HG02852 (cell line): ENCODE results near the gene LRRC8D.
"Not testable (repeated sequence)": the region's sequence is repeated elsewhere in the genome, so short reads cannot be mapped to it uniquely, and the experiment has no call there.

Experiments
- ATAC-seq: cut with Tn5 transposase; IDR thresholded peaks from one replicate; pipeline ENCODE4 v1.9.1; 2021; ENCODE audit warnings: mild to moderate bottlenecking, moderate library complexity; ENCODE audit not compliant: unreplicated experiment

The LRRC8D gene

DNA sequence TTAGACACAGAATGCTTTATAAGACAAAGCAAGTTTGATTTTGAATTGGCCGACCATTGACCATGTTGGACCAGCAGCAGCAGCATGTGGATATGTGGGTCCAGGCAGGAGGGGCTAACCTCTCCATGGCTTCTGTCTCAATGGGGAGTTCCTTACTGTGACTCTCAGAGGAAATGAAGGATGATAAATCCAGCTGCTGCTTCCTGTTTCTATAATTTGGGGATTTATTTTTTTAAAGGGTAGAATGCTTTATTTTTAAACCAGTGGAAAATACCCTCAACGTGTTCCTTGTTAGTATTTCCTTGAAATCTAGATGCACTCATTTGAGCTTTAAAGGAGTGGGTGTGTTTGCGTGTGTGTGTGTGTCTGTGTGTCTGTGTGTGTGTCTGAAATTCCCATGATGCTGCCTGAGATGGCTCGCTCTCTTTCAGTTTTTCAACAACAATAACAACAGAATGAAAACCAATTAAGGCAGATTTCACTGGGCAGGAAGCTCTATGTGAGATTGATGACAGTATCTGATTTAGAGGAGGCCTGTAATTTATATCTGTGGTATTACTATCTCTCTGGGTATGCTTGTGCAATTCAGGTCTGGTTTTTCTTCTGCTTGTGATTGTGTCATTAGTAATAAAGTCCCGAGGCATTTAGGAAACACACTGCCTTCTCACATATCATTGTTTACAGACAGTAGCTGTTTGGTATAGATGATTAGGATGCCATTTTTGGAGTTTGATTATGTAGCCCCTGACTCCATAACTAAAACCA, 88.0 kb downstream of the LRRC8D start:
- ATAC-seq, result no peak

DNA sequence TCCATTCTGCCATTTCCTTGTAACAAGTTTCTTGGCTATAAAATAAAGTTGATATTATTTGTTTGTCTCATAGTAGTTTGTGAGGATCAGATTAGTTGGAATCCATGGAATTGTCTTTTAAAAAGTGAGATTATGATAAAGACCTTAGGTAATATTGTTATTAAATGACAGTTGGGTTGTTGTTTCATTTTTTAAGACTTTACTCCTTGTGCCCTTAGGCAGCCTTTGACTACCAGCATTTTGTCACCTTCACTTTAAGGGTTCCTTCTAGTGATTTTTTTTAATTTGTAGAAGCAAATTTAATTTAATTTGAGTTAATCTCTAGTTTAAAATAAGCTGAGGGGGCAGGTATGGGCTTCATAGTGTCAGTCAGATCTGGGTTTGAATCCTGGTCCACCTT, 89.4 kb downstream of the LRRC8D start:
- no peak for ATAC-seq

DNA sequence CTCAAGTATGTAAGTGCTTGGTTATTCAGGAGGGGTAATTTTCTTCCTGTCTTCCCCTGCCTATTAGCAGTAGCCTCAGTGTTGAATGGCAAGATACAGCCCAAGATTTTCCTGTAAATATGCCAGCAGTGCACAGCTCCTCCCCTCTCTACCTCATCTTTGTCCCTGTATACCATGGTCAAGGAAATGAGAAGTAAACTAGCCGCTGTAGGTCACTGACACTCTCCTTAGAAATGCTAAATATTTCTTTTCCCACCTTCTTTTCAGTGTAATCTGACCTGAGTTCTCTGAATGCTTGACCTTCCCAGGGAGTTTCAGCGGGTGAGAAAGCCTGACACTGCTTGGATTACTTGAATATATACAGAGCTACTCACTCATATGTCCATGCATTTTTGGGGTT, 89.9 kb downstream of the LRRC8D start:
- ATAC-seq, result no peak

DNA sequence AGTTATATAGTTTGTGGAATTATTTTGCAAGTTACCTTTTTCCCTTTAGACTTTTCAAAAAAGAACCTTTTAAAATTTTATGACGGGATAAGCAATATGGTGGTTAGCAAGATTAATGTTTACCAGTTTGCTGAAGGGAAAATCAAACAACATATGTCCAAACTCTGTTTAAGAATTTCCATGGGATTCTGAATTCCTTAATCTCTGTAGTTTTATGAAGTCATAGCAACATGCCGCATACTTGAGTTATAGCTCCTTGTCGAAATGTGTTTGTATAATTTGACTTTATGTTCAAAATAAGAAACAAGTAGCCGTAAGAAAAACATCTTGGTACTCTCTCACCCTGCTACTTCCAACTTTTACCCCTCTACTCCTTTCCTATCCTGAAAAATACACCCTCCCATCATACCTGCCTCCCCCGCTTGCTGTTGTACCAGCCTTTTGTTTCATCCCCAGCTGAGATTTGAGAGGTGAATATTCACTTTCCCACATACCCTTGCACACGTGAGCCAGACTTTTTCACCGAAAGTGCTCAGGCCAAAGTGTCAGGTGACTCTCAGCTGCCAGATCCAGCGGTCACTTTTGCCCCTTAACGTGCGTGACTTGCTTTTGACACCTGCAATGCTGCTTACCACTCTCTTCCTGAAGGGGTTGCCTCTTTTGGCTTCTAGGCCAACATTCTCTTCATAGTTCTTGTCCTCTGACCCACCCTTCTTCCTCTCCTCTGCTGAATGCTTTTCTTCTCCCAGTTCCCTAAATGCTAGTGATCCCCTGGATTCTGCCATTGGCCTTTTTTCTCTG, 90.6 kb downstream of the LRRC8D start:
- no peak for ATAC-seq

DNA sequence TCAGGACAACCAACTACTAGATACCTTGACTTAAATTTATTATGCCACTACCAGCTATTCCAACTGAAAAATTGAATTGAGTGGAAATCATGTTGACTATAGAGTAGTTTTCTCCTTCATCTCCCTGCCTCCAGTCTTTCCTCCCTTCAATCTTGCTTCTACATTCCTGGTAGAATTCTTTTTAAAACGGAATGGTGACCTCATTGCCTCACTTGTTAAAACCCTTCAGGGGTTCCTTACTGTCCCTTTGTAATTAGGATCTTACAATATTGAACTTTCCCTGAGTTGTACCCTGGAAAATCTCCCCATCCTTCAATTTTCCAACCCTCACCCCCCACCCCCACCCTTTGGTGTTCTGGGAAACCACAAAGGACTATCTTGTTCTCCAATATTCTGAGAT, 91.2 kb downstream of the LRRC8D start:
- ATAC-seq, result no peak

DNA sequence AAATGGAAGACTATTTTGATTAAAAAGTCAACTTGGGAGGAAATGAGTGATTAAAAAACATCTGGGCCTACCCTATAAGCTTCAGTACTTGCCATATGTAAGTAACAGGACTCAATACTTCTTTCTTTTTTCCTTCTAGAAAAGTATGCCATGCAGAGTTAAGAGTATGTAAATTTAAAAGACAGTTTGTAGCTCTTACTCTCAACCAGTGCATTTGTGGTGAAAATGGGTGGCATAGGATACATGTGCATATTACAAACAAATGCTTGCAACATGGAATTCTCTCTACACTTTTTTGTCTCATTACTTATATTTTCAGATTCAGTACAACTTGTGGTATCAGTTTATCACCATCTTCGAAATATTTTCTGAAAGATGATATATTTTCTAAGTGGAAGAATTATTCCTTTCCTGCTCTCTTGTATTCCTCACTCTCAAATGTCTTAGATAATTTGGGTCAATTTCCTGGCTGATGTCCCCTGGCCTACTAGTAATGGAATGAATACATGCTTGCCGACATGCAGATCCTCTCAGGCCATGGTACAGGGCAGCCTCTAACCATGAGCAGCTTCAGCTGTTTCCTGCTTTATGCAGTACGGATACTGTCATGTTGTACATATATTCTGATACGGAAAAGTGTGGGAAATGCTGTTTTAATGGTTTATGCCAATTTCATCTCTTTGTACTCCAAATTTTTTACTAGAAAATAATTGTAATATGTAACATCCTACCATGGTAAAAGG, 92.7 kb downstream of the LRRC8D start:
- ATAC-seq, result no peak

DNA sequence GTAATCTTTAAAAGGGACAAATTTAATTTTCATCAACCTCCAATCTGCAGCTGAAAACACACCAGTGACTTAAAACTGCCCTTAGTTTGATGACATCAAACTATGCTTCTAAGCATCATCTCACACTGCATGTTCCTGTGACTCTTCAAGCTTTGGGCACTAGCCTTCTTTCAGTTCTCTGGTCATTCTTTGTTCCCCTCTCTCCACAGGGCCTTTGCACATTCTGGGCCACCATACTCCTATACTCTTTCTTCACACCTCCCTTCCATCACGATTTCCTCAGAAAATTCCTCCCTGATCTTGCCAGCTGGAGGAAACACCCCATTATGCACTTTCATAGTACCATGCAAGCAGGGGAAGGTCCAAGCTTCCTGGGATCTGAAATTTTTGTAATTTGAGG, 96.5 kb downstream of the LRRC8D start:
- no peak for ATAC-seq

DNA sequence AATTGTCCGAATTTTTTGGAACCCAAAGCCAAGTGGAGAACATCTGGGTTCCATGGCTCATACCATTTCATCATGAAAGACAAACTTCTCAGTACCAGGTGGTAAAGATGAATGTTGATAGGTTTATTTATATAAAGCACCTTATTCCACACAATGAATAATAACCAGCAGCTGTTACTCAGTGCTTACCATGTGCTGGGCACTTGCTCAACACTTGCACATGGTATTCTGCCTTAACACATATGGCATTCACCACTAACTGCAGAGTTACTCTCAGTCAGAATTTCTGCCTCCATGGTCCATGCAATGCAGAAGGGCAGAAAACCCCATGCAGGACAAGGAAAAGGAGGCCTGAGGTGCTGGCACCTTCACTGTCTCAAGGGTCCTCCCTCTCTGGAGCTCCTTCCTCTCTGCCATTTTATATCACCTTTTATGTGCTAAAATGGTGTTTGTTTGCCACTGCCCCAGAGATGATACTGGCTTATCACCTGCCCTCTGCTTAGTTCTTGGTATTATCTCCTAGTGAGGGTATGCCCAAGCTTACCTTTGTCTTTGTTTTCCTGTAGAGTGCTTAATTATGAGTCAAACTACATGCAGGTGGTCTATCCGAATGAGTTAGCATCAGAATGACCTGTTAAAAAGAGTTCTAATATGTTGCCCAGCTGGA, 97.4 kb downstream of the LRRC8D start:
- no peak for ATAC-seq

DNA sequence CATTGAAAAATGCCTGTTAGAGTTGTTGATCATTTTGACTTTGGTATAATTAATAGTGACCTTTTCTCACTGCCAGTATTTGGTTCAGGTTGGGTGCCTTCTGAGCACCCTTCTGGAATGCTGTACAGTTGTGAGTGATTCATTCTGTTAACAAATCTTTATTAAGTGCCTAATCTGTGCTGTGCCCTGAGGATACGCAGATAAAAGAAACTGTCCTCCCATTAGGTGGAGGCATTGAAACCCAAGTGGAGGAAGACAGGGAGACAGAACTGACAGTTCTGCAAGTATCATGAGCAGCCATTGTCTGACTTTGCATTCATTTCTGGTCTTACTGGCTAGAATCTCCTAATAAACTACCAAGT, 97.9 kb downstream of the LRRC8D start:
- no peak for ATAC-seq

DNA sequence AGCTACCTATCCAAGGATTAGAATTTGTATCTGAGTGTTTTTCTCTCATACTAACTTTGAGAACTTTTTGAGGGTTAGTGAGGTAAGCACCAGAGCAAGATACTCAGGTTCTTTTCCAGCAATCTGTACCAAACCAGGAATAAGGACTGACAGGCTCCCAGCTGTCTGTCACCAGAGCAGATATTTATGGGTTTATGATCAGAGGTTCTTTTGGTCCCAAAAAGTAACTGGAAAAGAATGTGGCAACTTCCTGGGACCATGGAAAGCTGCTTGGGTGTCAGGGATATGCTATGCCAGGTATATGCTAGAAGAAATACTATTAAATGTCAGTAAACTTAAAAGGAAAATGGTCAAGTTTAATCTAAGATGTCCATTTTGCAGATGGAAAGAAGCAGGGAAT, 98.3 kb downstream of the LRRC8D start:
- no peak for ATAC-seq

DNA sequence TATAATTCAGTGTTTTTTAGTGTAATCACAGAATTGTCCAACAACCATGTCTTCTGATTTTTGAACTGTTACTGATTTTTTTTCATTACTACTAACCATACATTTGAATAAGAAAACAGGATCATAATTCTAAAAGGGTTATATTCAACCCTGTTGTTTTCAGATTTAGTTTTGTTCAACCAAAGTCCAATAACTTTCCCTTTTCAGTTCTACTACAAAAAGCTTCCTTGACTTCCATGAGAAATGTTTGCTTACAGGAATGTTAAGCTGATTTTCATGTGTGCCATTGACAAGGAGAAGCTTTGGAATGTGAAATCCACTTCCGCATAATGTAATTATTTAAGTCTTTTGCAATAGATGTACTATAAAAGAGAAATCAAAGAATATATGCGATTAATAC, 102.1 kb downstream of the LRRC8D start:
- ATAC-seq, result no peak

DNA sequence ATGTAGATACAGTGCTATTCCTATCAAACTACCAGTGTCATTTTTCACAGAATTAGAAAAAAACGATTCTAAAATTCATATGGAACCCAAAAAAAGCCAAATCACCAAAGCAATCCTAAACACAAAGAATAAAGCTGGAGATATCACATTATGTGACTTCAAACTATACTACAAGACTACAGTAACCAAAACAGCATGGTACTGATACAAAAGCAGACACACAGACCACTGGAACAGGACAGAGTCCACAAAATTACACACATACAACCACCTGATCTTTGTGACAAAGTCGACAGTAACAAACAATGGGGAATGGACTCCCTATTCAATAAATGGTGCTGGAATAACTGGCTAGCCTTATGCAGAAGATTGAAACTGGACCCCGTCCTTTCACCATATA, 102.7 kb downstream of the LRRC8D start:
- no peak for ATAC-seq

DNA sequence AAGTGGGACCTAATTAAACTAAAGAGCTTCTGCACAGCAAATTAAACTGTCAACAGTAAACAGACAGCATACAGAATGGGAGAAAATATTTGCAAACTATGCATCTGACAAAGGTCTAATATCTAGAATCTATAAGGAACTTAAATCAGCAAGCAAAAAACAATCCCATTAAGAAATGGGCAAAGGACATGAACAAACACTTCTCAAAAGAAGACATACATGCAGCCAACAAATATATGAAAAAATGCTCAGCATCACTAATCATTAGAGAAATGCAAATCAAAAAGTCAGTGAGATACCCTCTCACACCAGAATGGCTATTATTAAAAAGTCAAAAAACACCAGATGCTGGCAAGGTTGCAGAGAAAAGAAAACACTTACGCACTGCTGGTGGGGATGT, 103.2 kb downstream of the LRRC8D start:
- not testable (repeated sequence) for ATAC-seq

DNA sequence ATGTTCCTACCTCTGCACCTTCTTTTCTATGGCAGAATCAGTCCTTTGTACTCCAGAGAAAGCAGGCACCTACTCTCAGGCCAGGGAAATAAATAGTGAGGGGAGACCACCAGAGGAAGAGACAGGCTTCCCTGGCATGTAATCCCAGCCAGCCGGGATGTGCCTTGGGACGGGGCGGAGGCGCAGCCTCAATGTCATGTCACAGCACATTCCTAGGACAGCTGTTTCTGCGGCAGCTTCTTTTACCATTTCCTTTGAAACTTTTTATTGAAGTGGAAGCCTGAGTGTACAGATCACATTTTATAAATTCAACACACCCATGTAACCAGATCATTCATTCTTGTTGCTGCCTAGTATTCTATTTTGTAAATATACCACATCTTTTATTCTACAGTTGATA, 106.2 kb downstream of the LRRC8D start:
- ATAC-seq, result no peak

DNA sequence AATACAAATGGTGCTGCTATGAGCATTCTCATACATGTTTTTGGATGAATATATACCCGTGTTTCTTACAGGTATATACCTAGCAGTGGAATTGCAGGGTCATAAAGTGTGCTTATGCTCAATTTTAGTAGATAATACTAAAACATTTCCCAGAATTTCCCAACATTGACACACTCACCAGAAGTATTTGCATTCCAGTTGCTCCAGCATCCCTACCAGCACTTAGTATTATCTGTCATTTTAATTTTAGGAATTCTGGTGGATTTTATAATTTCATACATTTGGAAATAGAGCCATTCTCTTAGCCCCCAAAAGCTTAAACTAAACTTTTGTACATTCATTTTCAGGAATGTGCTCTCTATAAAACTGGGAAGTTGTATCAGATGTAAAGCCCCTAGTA, 106.6 kb downstream of the LRRC8D start:
- no peak for ATAC-seq

DNA sequence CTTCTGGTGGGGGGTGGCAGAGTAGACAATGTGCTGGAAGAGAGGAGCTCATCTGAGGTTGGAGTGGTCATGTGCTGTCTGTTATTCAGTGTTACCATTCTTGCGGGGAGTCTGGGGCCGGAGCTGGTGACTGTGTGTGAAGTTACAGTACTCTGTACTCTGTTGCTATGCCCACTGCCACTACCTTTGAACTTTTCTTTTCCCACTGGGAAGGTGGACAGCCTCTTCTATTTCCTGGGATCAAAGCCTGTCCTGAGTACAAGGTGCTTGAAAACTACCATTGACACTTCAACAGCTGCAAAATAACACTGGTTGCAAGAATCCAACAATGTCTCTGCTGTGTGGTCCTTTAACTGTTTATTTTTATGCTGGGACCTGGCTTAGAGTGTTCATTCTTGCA, 107.7 kb downstream of the LRRC8D start:
- no peak for ATAC-seq

DNA sequence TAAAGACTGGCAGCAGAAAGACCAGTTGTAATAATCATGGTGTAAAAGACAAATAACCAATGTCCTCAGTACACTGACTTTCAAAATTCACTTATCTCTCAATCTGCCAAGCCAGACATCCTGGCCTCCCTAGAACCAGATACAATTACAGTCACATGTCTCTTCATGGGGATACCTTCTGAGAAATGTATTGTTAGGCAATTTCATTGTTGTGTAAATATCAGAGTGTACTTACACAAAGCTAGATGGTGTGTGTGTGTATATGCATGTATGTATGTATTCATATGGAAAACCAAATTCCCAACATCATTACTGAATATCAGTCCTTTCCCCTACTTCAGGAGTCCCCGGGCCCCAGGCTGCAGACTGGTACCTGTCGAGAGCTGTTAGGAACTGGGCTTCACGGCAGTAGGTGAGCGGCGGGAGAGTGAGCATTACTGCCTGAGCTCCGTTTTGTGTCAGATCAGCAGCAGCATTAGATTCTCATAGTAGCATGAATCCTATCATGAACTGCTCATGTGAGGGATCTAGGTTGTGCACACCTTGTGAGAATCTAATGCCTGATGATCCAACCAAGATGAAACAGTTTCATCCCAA, 108.7 kb downstream of the LRRC8D start:
- no peak for ATAC-seq

DNA sequence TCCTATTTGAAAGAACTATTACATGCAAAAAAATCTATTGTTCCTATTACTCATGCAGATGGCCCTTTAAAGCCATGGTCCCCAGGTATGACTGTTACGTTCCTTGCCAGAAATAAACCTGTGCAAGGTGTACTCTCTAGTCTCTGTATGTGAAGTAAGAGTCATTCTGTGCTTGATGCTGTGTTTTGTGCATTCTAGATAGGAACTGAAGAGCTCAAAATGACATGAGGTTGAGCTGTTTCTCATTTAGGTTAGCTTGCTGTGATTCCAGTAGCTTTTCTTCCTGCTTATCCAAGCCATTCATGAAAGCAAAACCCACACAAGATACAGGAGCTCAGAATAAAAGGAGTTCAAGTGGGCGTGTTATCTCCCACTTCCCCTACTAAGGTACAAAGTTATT, 109.7 kb downstream of the LRRC8D start:
- no peak for ATAC-seq

DNA sequence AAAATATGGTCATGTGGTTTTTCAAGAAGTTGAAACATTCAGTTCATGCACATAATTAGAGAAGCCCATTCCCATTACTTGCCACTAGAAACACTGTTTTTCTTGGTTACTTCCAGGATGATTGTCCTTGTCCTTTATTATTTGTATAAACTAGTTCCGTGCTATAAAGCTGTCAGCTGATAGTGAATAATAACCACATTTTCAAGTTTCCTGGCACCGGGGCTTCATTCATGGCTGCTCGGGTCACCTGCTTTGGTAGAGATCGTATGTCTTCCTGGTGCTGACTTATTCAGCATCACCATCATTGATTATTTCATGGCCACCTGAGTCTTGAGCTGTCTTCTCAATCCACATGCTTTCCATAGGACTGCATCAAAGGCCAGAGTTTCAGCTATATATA, 111.1 kb downstream of the LRRC8D start:
- ATAC-seq, result no peak

DNA sequence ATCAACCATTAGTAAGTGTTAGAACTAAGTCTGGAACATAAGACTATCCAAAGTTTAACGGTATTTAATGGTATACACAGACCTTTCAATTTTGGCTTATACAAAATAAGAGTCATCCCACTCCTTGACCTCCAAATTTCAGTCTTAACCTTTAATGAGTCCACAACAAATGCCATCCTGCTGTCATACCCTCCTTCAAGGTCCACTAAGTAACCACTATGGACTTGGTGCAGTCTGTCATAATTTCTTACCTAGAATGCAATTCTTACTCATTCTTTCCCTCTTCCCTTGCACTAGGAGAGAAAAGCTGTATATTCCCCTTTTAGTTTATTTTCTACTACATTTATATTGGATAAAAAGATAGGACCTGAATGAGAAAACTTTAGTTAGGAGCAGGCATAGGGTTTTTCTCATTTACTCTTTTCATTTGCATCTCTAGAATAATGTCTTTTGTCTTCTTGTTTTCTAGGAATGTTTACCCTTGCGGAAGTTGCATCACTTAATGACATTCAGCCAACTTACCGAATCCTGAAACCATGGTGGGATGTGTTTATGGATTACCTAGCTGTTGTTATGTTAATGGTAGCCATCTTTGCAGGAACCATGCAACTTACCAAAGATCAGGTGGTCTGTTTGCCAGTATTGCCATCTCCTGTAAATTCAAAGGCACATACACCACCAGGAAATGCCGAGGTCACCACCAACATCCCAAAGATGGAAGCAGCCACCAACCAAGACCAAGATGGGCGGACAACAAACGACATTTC, 111.9 kb downstream of the LRRC8D start:
- no peak for ATAC-seq
